PC-3 (cell line): ENCODE data around the gene ATOX1. TPM values are rescaled to one million over a fixed set of nuclear protein-coding genes. Genes with fewer than 3 reads are reported as not detected.

ENCODE experiments used
- ATAC-seq: fragments of 200-7000 bp; cut with Tn5 transposase; 2 replicates; pipeline ENCODE4 v1.9.1; 2020; ENCODE audit warnings: mild to moderate bottlenecking, moderate library complexity
- BruUV-seq: library from RNA; stranded (reverse); fragments of 400-500 nt; replicated peaks from 2 replicates; lab custom pipeline; 2021; lab: Mats Ljungman, UMichigan
- CTCF ChIA-PET: fragments of 300-600 bp; sonication (Branson Sonifier 250); formaldehyde crosslinking; loops from one replicate; lab custom pipeline; 2022; ENCODE audit warnings: antibody characterized with exemption; lab: Charles Lee
- POLR2A ChIA-PET: fragments of 300-600 bp; sonication (Branson Sonifier 250); formaldehyde crosslinking; loops from one replicate; lab custom pipeline; 2022; ENCODE audit warnings: antibody characterized with exemption; ENCODE audit not compliant: unreplicated experiment; lab: Charles Lee
- DNase-seq: peaks from one replicate; pipeline ENCODE4 v3.0.0-alpha.2; 2015
- H2AFZ ChIP-seq: fragments of 300-600 bp; sonication (generic); 2 replicates; pipeline ENCODE4 v1.6.0; 2016; ENCODE audit warnings: antibody characterized with exemption, low read length
- H3F3A ChIP-seq: fragments of 300-600 bp; sonication (generic); one replicate; pipeline ENCODE4 v1.6.0; 2017; ENCODE audit warnings: antibody characterized with exemption, low read length, control low read depth, mild to moderate bottlenecking; ENCODE audit not compliant: unreplicated experiment
- H3K27ac ChIP-seq: fragments of 300-600 bp; sonication (generic); 2 replicates; pipeline ENCODE4 v1.5.1; 2016; ENCODE audit warnings: mild to moderate bottlenecking, low read length
- H3K27me3 ChIP-seq: fragments of 300-600 bp; sonication (generic); 2 replicates; pipeline ENCODE4 v1.6.1; 2016; ENCODE audit warnings: low read length, mixed read lengths
- H3K36me3 ChIP-seq: fragments of 300-600 bp; sonication (generic); 2 replicates; pipeline ENCODE4 v1.6.1; 2016; ENCODE audit warnings: low read depth, mixed run types, low read length, mixed read lengths
- H3K4me1 ChIP-seq: fragments of 300-600 bp; sonication (generic); 2 replicates; pipeline ENCODE4 v1.5.1; 2016; ENCODE audit warnings: low read length; ENCODE audit not compliant: insufficient read depth
- H3K4me2 ChIP-seq: fragments of 300-600 bp; sonication (generic); 2 replicates; pipeline ENCODE4 v1.6.0; 2016; ENCODE audit warnings: low read length
- H3K4me3 ChIP-seq: fragments of 300-600 bp; sonication (generic); 2 replicates; pipeline ENCODE4 v1.5.1; 2016; ENCODE audit warnings: mild to moderate bottlenecking, low read length, mixed read lengths
- H3K79me2 ChIP-seq: fragments of 300-600 bp; sonication (generic); 2 replicates; pipeline ENCODE4 v1.6.1; 2017; ENCODE audit warnings: low read length, mixed read lengths
- H3K9ac ChIP-seq: fragments of 300-600 bp; sonication (generic); 2 replicates; pipeline ENCODE4 v1.6.0; 2016; ENCODE audit warnings: mild to moderate bottlenecking, low read length
- H3K9me2 ChIP-seq: fragments of 300-600 bp; sonication (generic); replicated peaks from 2 replicates; pipeline ENCODE4 v1.6.1; 2016; ENCODE audit warnings: mixed run types, low read length, mixed read lengths
- H3K9me3 ChIP-seq: fragments of 300-600 bp; sonication (generic); 2 replicates; pipeline ENCODE4 v1.6.1; 2016; ENCODE audit warnings: low read length, mixed read lengths
- H4K20me1 ChIP-seq: fragments of 300-600 bp; sonication (generic); 2 replicates; pipeline ENCODE4 v1.6.1; 2016; ENCODE audit warnings: low read length, mixed read lengths
- EZH2 ChIP-seq: fragments of 300-600 bp; sonication (generic); IDR thresholded peaks from one replicate; pipeline ENCODE4 v1.6.1; 2017; ENCODE audit warnings: antibody characterized with exemption, mild to moderate bottlenecking, low read length; ENCODE audit not compliant: unreplicated experiment
- EZH2phosphoT487 ChIP-seq: fragments of 300-600 bp; sonication (generic); IDR thresholded peaks from 2 replicates; pipeline ENCODE4 v1.6.1; 2018; ENCODE audit warnings: mild to moderate bottlenecking, antibody characterized with exemption, low read length, borderline replicate concordance
- intact Hi-C: fragments of 100-400 bp; cut with micrococcal nuclease; formaldehyde crosslinking; loops from 2 replicates; pipeline ENCODE4 v1.9.0; 2023
- total RNA-seq: library from RNA; depleted of rRNA; stranded (reverse); fragments of >200 nt; gene quantifications from 2 replicates; pipeline ENCODE4 v1.2.3, GENCODE V29; 2014
- TF ChIP-seq, protein P1 (sequence below): fragments of 300-600 bp; sonication (generic); conservative IDR thresholded peaks from 2 replicates; pipeline ENCODE4 v1.5.1; 2017; ENCODE audit warnings: antibody characterized with exemption, low read depth, mild to moderate bottlenecking, low read length

ATOX1 gene
- total RNA-seq, 1 experiment from 2014 or later, result 122 TPM

DNA sequence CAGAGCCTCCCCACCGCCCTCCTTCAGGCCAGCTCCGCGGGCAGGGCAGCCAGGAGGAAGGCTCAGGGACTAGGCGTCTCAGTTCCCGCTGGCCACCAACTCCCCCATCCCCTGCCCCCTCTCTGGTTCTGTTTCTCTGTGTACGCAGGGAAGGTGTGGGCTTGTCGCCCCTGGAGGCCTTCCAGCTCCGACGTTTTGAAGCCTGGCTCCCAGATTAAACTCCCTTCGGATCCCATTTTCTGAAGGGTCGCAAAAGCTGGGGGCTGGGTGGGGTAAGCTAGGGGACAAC, 346 bp downstream of the ATOX1 start:
- TSS peak; percentile 76 for BruUV-seq
- TF ChIP-seq, protein P1, sequence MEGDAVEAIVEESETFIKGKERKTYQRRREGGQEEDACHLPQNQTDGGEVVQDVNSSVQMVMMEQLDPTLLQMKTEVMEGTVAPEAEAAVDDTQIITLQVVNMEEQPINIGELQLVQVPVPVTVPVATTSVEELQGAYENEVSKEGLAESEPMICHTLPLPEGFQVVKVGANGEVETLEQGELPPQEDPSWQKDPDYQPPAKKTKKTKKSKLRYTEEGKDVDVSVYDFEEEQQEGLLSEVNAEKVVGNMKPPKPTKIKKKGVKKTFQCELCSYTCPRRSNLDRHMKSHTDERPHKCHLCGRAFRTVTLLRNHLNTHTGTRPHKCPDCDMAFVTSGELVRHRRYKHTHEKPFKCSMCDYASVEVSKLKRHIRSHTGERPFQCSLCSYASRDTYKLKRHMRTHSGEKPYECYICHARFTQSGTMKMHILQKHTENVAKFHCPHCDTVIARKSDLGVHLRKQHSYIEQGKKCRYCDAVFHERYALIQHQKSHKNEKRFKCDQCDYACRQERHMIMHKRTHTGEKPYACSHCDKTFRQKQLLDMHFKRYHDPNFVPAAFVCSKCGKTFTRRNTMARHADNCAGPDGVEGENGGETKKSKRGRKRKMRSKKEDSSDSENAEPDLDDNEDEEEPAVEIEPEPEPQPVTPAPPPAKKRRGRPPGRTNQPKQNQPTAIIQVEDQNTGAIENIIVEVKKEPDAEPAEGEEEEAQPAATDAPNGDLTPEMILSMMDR, result no peak
- no peak for TF ChIP-seq EZH2
- no peak for TF ChIP-seq EZH2phosphoT487
- ATAC-seq, result peak; percentile 56
- POLR2A ChIA-PET, result interaction anchor here (0.6 kb wide), 1 partner anchor 444 kb away, joined by 3 read pairs; no protein-coding TSS in a partner anchor
- intact Hi-C loops, result loop anchor here (1.0 kb wide), 2 partner anchors 13 kb away; partner anchors contain the start of gene G3BP1
- H3K4me2 ChIP-seq, result peak overlapping the region; percentile 98
- peaks cover 24% of the 10 kb centered on the region for H3K4me1 ChIP-seq
- peak overlapping the region; percentile 93 for H3K9ac ChIP-seq
- H2AFZ ChIP-seq, result peak overlapping the region; percentile 96
- H3K9me2 ChIP-seq, result no peaks in the 10 kb centered on the region
- peaks cover 9% of the 10 kb centered on the region; the same call in 1 of the 2 replicates for H3K36me3 ChIP-seq
- H3F3A ChIP-seq, result no peaks in the 10 kb centered on the region
- peak overlapping the region; percentile 91 for H3K4me3 ChIP-seq
- CTCF ChIA-PET, result interaction anchor here (0.8 kb wide), 1 partner anchor 15 kb away, joined by 3 read pairs; no protein-coding TSS in a partner anchor
- H3K27me3 ChIP-seq, result no peaks in the 10 kb centered on the region
- peaks cover 50% of the 10 kb centered on the region for H3K79me2 ChIP-seq
- no peaks in the 10 kb centered on the region for H3K9me3 ChIP-seq
- H3K27ac ChIP-seq, result peak overlapping the region; percentile 42
- no peak for DNase-seq
- no peaks in the 10 kb centered on the region for H4K20me1 ChIP-seq

DNA sequence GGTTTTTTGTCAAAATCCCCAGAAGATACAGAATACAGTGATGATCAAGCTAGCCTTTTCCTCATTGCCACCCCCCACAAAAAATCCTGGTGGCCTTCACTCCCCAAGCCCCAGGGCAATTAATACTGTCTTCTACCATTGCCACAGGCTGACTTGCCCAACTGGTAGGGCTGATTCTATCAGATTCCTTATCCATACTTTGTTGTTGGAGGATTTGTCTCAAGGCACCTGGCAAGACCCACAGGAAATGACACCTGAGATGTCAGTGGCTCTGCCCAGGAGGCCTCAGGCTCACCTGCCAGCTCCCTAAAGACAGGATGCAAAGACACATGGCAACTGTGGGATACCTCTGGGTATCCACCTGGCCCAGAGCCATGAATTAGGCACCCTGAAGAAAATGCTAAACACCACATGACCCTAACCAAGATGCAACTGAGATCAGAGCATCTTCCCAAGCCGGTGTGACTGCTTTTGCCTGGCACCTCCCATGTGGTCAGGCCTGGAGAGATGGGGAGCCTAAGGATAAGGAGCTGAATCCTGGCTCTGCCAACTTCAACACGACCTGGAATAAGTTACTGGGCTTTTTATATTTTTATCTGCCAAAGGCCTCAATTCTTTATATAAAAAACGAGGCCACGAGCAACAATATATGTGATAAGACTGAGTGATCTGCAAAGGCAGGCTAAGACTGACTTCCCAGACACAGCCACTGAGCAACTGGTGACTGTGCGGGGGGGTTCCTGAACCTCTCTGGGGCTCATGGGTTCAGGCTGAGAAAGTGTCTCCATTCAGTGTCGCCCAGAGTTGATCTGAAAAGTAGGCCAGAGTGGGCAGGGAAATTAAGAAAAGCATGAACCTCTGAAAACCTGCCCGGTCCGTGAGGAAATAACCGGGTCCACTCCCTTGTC, 944 bp downstream of the ATOX1 start:
- POLR2A ChIA-PET, result no interaction called here
- ATAC-seq (peak; percentile 10), DNase-seq (peak; percentile 59)
- Histone ChIP-seq H3K27ac (peak overlapping the region; percentile 42), H3K9me3 (no peaks in the 10 kb centered on the region), H4K20me1 (no peaks in the 10 kb centered on the region), H3K27me3 (no peaks in the 10 kb centered on the region), H3K9ac (peak overlapping the region; percentile 93), H3K4me3 (peak overlapping the region; percentile 91), H2AFZ (peak overlapping the region; percentile 96), H3K4me1 (peaks cover 24% of the 10 kb centered on the region), H3K36me3 (peaks cover 13% of the 10 kb centered on the region), H3K79me2 (peaks cover 56% of the 10 kb centered on the region), H3K4me2 (peak overlapping the region; percentile 98), H3F3A (no peaks in the 10 kb centered on the region), H3K9me2 (no peaks in the 10 kb centered on the region)
- TF ChIP-seq EZH2 (no peak), EZH2phosphoT487 (no peak)
- TF ChIP-seq, protein P1, result no peak
- CTCF ChIA-PET, result interaction anchor here (0.8 kb wide), 1 partner anchor 14 kb away, joined by 3 read pairs; no protein-coding TSS in a partner anchor
- BruUV-seq, result no TSS peak
- intact Hi-C loops, result loop anchor here (1.0 kb wide), 2 partner anchors 12 to 14 kb away; partner anchors contain the start of gene G3BP1
